Cortex of kidney (tissue), 1 donor: Measurements from ENCODE around the gene GATA5.
"Not testable (repeated sequence)": the region's sequence is repeated elsewhere in the genome, so short reads cannot be mapped to it uniquely, and the experiment has no call there.

ENCODE experiments used
- DNase-seq: peaks from one replicate; lab custom pipeline; 2025; lab: John Stamatoyannopoulos, UW

GATA5 gene

DNA sequence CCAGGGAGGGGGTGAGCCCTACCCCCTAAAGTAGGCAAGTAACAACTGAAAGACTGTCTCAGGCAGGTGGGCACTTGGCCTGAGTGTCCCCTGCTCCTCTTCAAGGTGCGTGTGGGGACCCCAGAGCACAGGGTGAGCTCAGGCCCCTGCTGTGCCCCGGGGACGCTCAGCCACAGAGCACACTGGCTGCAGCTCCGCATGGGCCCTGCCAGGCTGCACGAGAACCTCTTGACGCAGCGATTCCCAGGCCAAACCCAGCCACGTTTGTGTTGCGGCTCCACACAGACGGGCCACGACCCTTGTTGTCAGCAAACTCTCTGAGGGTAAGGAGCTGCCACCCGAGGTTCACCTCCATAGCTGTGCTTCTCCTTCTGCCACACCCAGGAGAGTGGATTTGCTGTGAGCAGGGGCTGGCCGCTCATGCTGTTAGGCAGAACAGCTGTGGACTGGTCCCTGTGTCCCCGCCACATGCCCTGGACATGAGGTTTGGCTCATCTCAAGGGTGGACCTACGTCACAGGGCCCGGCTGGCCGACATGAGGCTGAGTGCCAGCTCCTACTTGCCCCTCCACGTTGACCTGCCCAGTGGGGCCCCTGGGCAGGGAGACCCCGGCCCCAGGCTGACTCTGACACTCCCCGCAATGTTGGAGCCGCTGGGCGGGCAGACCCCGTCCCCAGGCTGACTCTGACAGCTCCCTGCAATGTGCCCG lies 29.7 kb upstream of the GATA5 start:
- no peak for DNase-seq

DNA sequence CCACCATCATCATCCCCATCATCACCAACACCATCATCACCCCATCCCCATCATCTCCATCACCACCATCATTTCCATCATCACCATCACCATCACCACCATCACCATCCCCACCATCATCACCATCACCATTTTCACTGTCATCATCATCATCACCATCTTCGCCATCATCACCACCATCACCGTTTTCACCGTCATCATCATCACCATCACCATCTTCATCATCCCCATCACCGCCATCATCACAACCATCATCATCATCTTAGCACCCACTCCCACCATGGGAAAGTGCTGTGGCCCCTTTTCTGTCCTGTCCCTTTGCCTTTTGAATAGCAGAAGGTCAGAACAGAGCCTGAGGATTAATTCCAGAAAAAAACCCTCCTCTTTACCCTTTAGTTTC lies 28.5 kb upstream of the GATA5 start:
- no peak for DNase-seq

DNA sequence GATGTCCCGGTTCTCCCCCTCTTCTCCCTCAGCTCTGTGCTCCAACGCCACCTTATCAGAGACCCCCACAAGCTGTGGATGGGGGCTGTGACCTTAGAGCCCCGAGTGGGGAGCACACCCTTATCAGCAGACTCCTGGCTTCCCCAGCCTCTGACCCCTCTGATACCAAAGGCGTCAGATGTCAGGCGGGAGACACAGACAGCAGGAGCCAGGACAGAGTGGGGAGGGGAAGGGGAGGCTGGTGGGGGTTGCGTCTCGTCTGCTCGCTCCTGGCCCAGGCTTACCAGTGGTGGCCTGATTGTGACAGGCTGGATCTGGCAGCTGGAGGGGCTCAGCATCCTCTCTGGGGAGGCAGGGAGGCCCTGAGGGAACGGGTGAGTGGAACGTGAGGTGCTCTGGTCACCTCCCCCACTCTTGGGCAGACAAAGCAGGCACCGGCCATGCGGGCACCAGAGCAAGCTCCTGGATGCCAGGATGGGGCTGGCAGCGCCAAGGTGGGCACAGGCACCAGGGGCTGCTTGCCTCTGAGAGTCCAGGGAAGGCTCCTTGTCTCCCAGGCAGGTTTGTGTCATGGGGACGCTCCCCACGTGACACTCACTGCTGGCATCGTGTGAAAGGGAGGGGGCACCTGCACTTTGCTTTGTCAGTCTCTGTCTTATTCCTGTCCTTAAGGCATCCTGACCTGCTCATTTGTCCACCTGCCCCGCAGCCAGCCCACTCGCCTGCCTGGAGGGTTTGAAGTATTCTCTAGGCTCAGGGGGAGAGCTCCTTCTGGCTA lies 27.8 kb upstream of the GATA5 start:
- no peak for DNase-seq

GRCh38 chr20:62502496-62503095 lies 26.8 kb upstream of the GATA5 start:
- DNase-seq, result no peak

DNA sequence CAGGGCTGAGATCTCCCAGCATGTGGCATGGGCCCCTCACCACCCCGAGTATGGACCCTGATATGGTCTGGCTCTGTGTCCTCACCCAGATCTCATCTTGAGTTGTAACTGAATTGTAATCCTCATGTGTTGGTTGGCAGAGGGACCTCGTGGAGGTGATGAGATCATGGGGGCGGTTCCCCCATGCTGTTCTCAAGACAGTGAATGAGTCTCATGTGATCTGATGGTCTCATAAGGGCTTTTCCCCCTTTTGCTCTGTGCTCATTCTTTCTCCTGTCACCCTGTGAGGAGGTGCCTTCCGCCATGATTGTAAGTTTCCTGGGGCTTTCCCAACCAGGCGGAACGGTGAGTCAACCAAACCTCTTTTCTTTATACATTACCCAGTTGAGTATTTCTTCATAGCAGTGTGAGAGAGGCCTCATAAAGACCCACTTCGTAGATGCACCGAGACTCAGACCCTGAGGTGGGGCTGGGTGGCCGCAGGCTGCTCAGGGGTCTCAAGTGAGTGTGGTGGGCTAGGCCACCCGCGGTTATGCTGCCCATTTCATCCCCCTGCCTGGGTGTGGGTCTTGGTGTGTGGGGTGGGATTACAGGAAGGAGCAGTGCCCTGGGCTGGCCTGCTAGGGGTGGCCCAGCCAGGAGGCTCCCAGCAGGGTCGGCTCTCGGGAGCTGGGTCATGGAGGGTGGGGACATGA lies 26.2 kb upstream of the GATA5 start:
- no peak for DNase-seq

- DNase-seq, result no peak
These were observed 24.6 kb upstream of the GATA5 start for GRCh38 chr20:62500237-62500864.

- DNase-seq, result no peak
These were observed 24.0 kb upstream of the GATA5 start for GRCh38 chr20:62499758-62500236.

DNA sequence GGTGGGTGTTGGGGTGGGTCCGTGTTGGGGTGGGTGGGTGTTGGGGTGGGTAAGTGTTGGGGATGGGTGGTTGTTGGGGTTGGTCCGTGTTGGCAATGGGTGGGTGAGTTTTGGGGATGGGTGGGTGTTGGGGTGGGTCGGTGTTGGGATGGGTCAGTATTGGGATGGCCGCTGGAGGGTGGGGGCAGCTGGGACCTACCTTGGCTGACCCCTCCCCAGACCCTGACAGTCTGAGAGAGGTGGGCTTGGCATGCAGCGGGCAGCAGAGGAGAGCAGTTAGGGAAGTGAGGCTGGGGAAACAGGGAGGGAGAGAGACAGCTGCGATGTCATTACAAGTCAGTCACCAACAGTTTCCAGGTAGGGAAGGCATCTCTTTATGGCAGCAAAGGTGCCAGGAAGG lies 23.1 kb upstream of the GATA5 start:
- no peak for DNase-seq

DNA sequence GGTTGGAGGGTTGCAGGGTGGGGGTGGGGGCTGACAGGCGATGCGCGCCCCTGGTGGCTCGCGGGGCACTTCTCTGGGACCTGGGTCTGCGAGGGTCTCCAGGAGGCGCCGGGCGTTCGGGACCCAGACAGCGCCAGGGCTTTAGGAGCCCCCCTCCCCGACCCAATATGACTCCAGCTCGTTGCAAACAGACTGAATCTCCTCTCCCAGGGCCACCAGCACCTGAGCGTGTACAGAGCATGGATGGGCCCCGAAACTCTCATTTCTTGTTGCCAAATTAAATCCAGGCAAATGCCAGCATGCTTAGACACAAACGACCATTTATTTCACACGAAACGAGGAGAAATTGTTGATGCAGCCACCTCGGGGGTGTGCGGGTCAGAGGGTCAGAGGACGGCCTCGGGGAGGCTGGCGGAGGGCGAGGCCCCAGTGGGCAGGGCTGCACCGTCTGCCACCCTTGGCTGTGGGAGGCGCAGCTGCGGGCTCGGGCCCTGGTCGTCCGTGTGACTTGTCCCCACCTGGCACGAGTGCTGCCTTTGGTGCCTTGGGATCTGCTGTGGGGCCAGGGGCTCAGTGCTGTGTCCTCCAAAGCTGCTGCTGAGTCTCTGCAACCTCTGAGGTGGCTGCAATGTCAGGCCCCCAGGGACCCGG lies 20.9 kb upstream of the GATA5 start:
- no peak for DNase-seq

DNA sequence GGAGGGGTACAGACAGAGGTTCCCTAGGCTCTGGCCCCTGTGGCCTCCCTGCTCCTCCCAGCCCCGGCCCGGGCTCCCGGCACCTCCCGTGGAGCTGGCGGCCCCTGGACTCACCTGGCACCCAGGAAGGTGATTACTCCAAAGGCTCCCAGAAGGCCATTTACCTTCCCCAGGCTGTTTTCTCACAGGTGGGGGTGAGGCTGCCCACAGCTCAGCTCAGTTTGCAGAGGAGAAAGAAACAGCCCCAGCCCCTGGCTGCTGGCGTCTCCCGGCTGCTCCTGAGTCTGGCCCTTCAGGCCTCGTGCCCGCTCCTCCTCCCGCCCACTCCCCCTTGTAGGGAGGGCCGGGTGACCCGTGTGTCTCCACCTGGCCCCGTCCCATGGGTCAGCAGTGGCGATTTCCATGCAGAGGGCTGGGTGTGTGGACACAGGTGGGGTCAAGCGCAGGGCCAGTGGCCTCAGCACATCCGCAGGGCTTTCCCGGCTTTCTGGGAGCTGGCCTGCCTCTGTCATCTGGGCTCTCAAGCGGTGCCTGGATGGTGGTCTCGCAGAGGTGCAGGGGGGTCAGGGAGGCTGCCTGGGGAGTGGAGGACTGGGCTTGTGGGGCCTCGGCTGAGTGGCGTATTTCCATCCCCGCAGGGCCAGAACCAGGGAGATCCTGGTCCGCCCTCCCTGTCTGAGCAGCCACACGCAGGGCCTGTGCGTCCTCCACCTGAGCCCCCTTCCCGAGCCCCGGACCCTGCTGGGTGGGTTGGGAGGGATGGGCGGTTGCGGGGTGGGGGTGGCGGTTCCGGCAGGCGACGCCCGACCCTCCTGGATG lies 20.2 kb upstream of the GATA5 start:
- no peak for DNase-seq

DNA sequence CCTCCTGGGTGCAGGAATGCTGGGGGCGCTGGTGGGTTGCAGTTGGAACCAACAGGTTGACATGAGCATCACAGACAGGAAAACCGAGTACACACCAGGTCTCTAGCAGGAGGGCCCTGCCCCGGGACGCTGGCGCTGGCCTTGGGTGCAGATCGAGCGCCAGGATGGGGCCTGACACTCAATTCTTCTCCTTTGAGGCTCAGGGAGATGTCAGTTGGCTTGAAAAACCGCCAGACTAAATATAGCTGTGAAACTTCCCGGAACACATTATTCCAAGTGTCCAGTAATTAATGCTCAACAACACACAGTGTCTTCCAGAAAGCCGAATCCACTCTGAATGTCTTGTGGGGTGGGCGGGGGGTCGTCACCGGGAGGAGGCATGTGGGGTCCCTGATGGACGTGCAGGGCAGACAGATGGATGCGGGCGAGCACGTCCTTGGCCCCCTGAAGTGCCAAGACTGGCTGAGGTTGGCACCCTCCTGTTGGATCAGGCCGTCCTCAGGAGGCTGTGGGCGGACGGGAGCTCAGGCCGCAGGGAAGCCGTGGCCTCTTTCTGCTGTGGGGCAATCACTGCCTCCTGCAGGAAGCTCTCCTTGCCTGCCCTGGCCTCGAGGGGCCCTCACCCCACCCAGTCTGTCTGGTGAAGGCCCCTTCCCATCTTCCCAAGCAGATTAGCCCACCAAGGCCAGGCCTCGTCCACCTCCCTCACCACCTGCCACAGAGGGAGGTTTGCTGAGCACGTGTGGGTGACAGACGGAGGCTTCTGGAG lies 19.4 kb upstream of the GATA5 start:
- DNase-seq, result no peak

DNA sequence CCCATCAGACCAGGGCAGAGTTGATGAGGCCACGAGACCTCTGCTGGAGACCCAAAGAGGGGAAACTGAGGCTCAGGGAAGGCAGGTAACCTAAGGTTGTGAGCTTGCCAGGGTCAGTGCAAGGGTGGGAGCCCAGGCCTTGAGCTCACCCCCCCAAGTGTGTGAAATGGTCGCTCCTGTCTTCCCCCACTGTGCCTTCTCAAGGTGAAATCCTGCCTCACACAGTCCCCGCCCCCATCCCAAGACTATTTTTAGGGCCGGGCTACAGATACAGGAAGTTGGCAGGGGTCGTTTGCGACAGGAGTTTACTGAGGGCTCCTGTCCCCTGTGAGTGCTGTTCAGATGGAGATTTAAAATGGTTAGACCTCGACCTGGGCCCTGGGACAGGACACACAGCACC lies 18.7 kb upstream of the GATA5 start:
- DNase-seq, result no peak

- DNase-seq, result no peak
These were observed 18.1 kb upstream of the GATA5 start for GRCh38 chr20:62493886-62494285.

DNA sequence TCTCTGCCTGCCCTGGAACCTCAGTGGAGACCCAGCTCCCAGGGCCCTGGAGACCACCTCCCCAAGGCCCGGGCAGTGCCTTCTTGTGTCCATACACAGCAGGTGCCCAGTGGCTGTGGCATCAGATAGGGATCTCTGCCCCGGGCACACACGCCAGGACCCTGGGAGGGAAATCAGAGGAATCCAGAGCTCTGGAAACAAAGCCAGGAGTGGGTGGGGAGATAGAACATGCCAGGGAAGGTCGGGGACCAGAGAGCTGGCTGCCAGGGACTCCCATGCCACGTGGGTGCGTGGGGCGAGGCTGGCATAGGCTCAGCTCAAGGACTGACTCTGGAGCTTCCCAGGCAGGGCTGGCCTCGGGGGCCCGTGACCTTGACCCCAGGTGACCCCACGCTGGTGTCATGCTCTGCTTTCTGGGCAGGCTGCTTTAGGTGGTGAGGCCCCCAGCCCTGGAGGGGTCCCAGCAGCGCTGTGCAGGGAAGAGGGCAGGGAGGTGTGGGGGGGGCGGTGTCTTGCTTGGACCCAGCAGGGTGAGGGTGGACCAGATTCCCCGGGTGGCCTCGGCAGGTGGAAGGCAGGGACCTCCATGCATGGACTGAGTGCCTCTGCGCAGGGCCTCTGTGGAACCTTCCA lies 17.6 kb upstream of the GATA5 start:
- DNase-seq, result no peak

- DNase-seq, result no peak
These were observed 16.9 kb upstream of the GATA5 start for GRCh38 chr20:62492711-62493110.

DNA sequence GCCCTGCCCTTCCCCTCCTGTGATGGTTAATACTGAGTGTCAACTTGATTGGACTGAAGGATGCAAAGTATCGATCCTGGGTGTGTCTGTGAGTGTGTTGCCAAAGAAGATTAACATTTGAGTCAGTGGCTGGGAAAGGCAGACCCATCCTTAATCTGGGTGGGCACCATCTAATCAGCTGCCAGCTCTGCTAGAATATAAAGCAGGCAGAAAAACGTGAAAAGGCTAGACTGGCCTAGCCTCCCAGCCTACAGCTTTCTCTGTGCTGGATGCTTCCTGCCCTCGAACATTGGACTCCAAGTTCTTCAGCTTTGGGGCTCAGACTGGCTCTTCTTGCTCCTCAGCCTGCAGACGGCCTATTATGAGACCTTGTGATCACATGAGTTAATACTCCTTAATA lies 15.0 kb upstream of the GATA5 start:
- not testable (repeated sequence) for DNase-seq

GRCh38 chr20:62489932-62490263 lies 14.1 kb upstream of the GATA5 start:
- DNase-seq, result no peak

- no peak for DNase-seq
These were observed 13.6 kb upstream of the GATA5 start for GRCh38 chr20:62489186-62489931.

DNA sequence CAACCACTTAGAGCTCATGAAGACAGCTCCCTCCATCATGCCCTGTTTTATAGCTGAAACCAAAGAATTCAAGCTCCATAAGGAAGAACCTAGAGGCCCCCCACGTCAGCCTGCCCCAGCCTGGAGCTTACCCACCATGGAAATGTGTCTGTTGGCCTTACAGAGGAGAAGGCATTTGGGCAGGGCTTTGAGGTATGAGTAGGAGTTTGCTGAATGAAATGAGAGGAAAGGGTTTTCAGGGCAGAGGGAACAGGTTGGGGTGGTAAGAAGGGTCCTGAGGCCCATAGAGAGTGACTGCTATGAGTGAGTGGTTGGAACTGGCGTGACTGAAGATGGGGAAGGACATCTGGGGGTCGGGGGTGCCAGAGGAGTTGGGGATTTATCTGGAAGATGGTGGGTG lies 12.7 kb upstream of the GATA5 start:
- DNase-seq, result no peak
